ENCODE measurements around the gene SDK2.

Gene SDK2

GRCh38 chr17:73482894-73483293 is 161.4 kb downstream of the SDK2 start:
- DNase-seq (ENCODE audit: low read depth in 1 of 2, low spot score in 1 of 2), result no peak
- no peak for TF ChIP-seq CTCF (IDR thresholded peaks at IDR 0.05; ENCODE audit: insufficient read depth, low read length)
- no peak for TF ChIP-seq GABPA (IDR thresholded peaks at IDR 0.05; ENCODE audit: low read depth)
- H3K27ac ChIP-seq (replicated peaks), result peak overlapping the region; percentile 97
- H3K4me3 ChIP-seq (replicated peaks; ENCODE audit: insufficient read depth, low read length), result 0 out of 2 replicates have a peak overlapping the region, but pooled peaks have one; percentile 7
- H3K27me3 ChIP-seq (ENCODE audit: insufficient read depth, poor library complexity, severe bottlenecking), result no peaks in the 10 kb centered on the region

GRCh38 chr17:73482251-73482716 is 162.0 kb downstream of the SDK2 start:
- Histone ChIP-seq H3K27ac (replicated peaks) (peak overlapping the region; percentile 97), H3K4me3 (replicated peaks; ENCODE audit: insufficient read depth, low read length) (peak overlapping the region; percentile 7; the same call in 1 of the 2 replicates), H3K27me3 (ENCODE audit: insufficient read depth, poor library complexity, severe bottlenecking) (no peaks in the 10 kb centered on the region)
- DNase-seq (ENCODE audit: low read depth in 1 of 2, low spot score in 1 of 2), result peak; percentile 91 to 97
- TF ChIP-seq SPI1 (IDR thresholded peaks at IDR 0.05; ENCODE audit: borderline replicate concordance, low read depth), result peak; percentile 73; the same call in 1 of the 2 replicates
- TF ChIP-seq REST (IDR thresholded peaks at IDR 0.05; ENCODE audit: insufficient replicate concordance, low read depth), result peak; percentile 55
- no peak for TF ChIP-seq CTCF (IDR thresholded peaks at IDR 0.05; ENCODE audit: insufficient read depth, low read length)
- peak; percentile 98 for TF ChIP-seq POLR2AphosphoS5 (IDR thresholded peaks at IDR 0.05; ENCODE audit: low read depth)
- TF ChIP-seq GABPA (IDR thresholded peaks at IDR 0.05; ENCODE audit: low read depth), result peak; percentile 55; the same call in 1 of the 2 replicates

- Histone ChIP-seq H3K27me3 (ENCODE audit: insufficient read depth, poor library complexity, severe bottlenecking) (no peaks in the 10 kb centered on the region), H3K4me3 (replicated peaks; ENCODE audit: insufficient read depth, low read length) (no peak overlapping the region), H3K27ac (replicated peaks) (peak overlapping the region; percentile 97)
- DNase-seq (ENCODE audit: low read depth in 1 of 2, low spot score in 1 of 2), result peak in 1 of 2 experiments; percentile 67
- TF ChIP-seq REST (IDR thresholded peaks at IDR 0.05; ENCODE audit: insufficient replicate concordance, low read depth) (no peak), CTCF (IDR thresholded peaks at IDR 0.05; ENCODE audit: insufficient read depth, low read length) (no peak), POLR2AphosphoS5 (IDR thresholded peaks at IDR 0.05; ENCODE audit: low read depth) (no peak), GABPA (IDR thresholded peaks at IDR 0.05; ENCODE audit: low read depth) (no peak), SPI1 (IDR thresholded peaks at IDR 0.05; ENCODE audit: borderline replicate concordance, low read depth) (no peak)
Measured at GRCh38 chr17:73481676-73482075, 162.6 kb downstream of the SDK2 start.

GRCh38 chr17:73480740-73481139 is 163.5 kb downstream of the SDK2 start:
- TF ChIP-seq GABPA (IDR thresholded peaks at IDR 0.05; ENCODE audit: low read depth) (no peak), SPI1 (IDR thresholded peaks at IDR 0.05; ENCODE audit: borderline replicate concordance, low read depth) (no peak), POLR2AphosphoS5 (IDR thresholded peaks at IDR 0.05; ENCODE audit: low read depth) (no peak), REST (IDR thresholded peaks at IDR 0.05; ENCODE audit: insufficient replicate concordance, low read depth) (no peak), CTCF (IDR thresholded peaks at IDR 0.05; ENCODE audit: insufficient read depth, low read length) (no peak)
- DNase-seq (ENCODE audit: low read depth in 1 of 2, low spot score in 1 of 2), result peak in 1 of 2 experiments; percentile 51
- H3K27ac ChIP-seq (replicated peaks), result peak overlapping the region; percentile 97
- no peaks in the 10 kb centered on the region for H3K27me3 ChIP-seq (ENCODE audit: insufficient read depth, poor library complexity, severe bottlenecking)
- no peak overlapping the region for H3K4me3 ChIP-seq (replicated peaks; ENCODE audit: insufficient read depth, low read length)
